ENCODE measurements around the gene TMEM179.
A peak's percentile ranks its signal among the peaks of the same experiment; 100 is the strongest.

TMEM179 gene

GRCh38 chr14:104567141-104567956, 37.2 kb downstream of the TMEM179 start:
- no peak for DNase-seq

DNA sequence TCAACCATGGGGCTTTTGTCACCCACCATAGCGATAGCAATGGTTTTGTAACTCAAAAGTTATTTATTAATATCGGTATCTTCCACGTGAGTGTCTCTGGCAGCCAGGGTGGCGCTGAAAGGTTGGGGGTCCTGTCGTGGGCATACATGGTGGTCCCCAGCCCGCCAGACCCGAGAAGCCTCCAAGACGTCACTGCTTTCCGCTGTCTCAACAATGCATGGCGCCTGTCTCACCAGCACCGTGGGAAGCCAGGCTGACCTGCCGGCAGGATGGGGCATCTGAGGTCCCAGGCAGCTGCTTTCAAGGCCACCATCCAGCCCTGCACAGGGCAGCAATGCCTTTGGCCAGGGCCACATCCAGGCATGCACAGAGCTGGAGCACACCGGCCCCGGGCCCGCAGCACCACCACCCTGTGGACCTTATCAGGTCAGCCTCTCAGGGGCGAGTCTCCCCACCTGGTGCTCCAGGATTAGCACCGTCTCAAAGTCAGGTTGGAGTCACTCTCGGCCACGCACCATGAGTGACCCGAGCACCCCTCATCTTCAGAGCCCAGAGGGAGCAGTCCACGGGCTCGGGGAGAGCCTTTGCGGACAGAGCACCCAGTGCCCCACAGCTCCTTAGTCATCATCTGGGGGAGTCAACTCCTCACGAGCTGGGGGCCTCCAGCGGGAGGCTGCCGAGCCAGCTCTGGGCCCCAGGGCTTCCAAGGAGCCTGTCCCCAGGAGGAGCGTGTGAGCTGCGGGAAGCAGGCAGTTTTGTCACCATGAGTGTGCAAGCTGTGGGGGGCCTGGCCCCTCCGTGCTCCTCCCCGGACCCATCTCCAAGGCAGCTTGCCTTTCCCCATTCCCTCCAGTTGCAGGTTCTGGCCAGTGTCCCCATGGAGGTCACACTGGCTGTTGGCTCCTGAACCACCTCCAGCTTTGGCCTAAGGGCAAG, 39.6 kb downstream of the TMEM179 start:
- no peak for DNase-seq

DNA sequence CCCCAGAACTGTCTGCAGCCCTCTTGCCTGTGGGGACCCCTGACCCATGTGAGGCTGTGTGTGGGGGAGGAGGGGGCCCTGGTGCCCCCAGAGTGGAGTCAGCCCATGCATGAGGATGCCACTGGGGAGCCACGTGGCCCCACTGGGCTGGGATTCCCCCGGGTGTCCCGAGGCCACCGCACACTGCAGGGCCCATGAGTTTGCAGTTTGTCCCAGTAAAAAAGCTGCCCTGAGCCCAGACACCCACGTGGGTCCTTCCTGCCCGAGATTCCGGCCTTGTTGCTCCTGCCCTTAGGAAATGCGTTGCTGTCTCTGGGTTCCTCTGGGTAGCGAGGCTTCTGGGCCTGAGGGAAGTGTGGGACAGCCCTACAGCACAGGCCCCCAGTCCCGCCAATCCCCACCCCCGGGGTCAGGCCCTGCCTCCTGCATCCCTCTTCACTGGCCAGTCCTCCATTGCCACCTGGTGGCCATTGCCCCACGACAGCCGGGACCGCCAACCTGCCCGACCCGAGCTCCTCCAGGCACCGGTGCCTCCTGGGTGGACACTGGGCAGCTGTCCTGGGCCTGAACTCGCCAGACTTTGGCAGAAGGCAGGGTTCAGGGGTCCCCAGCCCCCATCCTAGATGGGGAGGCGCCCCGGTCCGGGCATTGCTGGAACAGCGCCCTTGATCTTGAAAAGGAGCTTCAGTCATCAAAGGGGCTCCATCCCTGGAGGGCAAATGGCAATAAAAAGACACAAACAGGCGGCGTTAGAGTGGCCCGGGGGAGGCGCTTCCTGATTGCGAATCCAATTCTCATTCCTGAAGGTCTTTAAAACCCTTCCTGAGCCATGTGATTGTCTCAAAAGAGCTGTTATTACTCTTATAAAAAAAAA, 40.6 kb downstream of the TMEM179 start:
- peak; percentile 65 for DNase-seq

DNA sequence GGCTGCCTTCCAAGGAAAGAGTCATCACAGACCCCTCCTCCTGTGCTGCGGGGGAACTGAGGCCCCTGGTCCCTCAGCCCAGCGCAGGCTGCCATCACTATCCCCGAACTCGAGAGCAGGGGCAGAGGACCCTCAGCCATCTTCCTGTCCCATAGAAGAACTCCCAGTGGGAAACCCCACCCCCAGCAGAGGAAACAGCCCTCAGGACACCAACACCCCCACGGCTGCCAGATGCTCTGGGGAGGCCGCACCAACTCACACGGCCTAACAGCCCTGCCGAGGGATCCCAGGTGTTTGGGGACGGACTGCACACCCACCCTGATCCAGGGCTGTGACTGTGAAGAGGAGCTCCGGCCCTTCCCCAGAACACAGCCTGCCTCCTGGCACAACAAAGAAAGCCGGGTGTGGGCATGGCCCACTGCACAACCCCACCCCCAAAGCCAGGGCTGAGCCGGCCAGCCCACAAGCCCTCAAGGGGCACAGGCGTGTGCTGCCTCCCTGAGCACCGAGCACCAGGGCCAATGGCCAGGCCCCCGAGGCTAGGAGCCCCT, 41.3 kb downstream of the TMEM179 start:
- no peak for DNase-seq

DNA sequence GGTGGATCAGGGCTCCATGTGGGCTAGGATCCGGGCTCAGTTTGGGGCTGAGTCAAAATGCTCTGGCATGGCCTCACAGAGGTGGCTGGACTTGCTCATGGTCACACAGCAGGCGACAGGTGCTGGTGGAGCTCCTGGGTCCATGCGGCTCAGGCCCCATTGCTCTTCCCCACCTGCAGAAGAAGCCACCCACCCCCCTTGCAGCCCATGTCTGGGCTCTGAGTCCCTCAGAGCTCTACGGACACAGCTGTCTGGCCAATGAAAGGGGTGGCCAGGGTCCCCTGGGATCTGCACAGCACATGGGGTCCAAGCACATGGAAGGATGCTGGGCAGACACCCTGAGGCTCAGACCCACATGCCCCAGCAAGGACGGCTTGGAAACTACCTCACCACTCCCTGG, 42.0 kb downstream of the TMEM179 start:
- no peak for DNase-seq

DNA sequence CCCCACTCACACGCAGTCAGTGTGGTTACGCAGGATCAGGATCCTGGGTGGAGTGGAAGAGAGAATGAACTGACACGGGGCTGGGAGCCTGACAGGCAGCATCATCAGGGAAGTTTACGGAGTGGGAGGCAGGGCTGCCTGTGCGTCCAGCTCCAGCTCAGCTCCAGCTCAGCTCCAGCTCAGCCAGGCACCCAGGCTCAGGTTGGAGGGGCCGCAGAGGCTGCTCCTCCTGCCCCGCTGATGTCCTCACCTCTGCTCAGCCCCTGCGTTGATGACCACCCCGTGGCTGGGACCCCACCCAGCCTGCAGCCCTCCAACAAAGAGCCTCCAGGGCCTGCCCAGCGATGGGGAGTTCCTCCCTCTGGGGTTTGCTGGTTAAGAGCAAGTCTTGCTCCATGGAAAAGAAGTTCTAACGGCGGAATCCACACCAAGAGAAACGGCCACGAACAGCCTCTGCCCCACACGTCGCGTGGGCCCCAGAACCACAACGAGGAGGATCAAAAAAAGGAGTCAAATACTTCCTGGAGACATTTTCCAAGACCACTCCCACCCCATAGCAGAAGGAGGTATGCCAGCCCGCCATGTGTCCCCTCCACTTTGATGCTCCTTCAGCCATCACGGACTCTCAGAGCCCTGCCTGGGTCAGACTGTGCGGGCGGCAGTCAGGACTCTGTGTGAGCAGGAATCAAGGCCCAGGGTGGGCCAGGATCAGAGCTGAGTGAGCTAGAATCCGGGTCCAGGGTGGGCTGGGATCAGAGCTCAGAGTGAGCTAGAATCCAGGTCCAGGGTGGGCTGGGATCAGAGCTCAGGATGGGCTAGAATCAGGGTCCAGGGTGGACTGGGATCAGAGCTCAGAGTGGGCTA, 42.7 kb downstream of the TMEM179 start:
- DNase-seq = no peak

GRCh38 chr14:104561124-104561557, 43.4 kb downstream of the TMEM179 start:
- DNase-seq = no peak

GRCh38 chr14:104560586-104560945, 44.0 kb downstream of the TMEM179 start:
- DNase-seq = no peak

DNA sequence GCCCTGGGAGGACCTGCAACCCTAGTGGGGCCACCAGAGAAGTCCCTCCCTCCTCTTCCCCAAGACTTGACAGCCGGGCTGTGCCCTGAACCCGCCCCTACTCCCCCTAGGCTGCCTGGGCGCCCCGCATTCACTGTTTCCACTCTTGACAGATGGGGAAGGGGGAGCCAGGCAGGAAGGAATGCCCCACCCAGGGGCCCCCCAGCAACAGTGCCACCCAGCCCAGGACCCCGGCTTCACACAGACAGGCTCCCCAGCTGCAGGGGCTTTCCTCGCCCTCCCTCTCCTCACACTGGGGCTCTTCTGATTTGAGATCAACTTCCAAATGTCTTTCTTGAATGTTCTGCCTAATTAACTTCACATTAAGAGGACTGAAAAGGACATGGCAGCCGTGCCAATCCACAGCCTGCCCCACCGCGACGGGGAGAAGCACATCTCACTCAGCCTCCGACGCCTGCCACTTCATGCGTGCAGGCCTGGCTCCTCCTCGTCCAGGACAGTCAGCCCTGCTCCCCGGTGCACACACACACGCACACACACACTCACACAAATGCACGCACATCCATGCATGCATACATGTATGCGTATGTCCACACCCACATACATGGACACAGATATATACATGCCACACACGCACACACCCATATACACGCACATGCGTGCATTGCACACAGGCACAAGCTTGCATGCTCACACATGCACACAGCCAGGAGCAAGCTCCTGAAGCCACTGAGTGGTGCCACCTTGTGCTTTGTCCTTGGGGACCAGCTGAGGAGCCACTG, 44.6 kb downstream of the TMEM179 start:
- DNase-seq = no peak

DNA sequence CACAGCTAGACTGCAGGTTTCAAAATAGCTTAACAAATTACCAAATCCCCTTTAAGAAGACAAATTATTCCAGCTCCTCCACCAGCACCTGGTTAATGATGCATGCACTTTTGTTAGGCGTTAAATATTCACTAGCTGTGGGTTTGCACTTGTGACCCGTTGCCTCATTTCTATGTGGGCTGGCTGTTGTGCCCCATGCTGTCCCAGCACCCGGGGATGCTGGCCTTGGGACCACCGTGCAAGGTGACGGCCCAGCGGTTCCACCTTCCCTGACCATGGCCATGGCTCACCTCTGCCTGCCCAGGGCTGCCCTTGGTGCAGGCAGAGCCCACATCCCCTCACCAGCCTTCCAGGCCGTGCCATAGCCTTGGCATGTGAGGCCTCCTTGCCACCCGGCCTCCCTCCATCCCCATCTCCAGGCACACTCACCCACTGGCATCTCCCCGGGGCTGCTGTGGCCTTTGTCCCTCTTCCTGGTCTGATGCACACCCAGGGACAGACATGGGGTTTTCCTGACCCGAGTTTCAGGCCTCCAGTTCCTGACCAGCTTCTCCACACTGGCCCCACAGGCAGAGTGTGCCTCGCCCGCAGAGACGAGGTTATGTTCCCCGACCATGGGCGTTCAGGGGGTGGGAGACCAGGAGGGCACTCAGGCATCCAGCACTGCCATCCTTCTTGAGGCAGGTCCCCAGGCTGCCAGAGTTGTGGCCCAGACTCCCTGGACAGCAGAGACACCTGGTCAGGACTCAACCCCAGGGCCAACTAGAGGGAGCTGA, 45.4 kb downstream of the TMEM179 start:
- no peak for DNase-seq

DNA sequence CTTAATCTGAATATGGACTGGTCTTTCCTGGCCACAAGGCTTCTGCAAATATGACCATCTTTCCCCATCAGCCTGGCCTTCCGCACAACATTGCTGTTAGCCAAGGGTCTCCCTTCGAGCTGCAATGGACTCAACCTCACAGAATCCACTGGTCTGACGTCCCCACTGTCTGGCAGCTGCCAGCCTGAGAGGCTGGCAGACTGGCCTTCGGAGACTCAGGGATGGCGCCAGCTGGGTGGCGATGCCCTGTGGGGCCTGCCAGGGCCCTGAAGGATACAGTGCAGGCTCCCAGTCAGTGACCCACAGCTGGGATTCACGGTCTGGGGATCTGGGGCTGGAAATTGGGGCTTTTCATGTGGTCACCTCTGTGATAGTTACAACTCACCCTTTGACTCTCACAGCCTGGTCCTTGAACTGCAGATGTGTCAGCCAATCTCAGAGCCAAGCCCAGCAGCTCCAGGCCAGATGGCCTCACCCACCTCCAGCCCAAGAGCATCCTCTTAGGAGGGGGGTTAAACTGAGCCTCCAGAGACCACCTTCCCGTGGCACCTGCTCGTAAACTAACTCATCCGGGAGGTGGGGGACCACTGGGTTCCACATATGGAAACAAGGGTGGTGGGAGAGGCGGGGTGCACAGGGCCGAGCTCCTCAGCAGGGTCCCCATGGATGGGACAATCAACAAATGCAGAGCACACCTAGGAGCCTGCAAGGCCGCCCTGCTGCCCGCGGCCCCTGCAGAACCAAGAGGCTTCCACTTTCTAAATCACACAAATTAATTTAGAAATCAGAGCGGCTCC, 46.1 kb downstream of the TMEM179 start:
- DNase-seq = no peak

DNA sequence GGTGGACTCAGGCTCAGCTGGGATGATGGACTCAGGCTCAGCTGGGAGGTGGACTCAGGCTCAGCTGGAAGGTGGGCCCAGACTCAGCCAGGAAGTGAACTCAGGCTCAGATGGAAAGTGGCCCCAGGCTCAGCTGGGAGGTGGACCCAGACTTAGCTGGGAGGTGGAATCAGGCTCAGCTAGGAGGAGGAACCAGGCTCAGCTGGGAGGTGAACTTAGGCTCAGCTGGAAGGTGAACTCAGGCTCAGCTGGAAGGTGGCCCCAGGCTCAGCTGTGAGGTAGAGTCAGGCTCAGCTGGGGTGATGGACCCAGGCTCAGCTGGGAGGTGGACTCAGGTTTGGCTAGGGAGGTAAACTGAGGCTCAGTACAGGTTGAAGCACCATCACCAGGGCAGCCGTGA, 46.8 kb downstream of the TMEM179 start:
- no peak for DNase-seq

- no peak for DNase-seq
Measured at GRCh38 chr14:104557086-104557485, 47.5 kb downstream of the TMEM179 start.

DNA sequence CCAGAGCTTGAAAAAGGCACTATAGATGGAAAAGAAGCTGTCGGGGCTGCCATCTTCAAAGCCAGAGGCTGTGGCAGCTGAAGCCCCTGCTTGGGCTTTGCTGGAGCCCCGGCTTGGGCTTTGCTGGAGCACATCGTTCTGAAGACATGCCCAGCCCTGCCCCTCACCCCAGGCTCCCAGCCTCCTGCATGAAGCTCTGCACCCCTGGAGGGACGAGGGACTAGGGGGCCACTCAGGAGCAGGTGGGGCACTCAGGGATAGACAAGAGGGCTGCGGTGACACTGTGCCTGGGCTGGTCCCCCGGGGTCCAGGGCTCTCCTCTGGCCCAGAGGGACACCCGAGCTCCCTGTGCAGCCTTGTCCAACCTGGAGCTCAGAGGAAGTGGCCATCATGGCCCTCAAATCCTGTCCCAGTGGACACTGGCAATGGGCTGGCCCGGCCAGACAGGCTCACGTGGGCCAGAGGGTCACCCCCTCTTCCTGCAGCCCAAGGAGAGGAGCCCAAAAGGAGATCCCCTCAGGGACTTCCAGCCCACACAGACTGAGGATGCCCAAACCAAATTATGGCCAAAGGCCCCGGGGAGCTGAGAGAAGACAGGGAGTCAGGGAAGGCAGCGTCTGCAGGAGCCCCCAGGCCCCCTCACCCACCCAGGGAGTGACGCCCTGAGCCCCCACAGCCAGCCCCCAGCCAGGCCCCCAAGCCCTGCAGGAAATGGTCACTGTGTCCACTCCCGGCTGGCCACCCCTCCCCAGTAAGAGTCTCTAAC, 48.1 kb downstream of the TMEM179 start:
- DNase-seq = no peak

DNA sequence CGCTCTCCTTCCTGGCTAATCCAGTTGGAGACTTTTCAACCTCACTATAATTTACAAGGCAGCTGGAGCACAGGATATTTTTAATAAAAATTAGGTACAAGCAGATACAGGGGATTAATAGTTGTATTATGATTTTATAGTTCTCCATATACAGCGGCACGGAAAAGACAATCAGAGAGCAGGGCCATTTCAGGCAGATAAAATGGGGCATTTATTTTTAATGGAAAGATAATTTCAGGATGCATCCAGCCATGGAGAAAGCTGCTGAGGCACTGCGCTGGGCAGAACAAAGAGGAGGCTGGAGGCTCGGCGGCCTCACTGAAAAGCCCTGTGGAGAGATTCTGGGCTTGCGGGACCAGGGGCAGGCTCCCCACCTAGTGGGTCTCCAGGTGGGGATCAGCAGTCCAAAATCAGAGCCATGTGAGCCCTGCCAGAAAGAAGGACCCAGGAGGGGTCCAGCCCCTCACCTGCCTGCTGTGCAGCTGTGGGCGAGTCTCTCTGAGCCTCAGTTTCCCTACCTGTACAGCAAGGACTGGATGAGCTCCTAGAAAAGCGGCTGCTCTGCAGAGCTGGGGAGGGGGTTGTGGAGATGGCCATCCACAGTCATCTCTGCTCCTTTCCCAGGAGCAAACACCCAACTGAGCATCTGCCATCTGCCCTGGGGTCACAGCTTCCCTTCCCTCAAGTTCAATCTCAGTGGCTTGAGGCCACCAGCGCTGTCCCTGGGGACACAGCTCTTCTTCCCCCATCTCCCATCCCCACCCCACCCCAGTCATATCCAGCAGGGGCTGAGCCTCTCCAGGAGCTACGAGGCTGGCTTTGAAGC, 48.9 kb downstream of the TMEM179 start:
- no peak for DNase-seq

DNA sequence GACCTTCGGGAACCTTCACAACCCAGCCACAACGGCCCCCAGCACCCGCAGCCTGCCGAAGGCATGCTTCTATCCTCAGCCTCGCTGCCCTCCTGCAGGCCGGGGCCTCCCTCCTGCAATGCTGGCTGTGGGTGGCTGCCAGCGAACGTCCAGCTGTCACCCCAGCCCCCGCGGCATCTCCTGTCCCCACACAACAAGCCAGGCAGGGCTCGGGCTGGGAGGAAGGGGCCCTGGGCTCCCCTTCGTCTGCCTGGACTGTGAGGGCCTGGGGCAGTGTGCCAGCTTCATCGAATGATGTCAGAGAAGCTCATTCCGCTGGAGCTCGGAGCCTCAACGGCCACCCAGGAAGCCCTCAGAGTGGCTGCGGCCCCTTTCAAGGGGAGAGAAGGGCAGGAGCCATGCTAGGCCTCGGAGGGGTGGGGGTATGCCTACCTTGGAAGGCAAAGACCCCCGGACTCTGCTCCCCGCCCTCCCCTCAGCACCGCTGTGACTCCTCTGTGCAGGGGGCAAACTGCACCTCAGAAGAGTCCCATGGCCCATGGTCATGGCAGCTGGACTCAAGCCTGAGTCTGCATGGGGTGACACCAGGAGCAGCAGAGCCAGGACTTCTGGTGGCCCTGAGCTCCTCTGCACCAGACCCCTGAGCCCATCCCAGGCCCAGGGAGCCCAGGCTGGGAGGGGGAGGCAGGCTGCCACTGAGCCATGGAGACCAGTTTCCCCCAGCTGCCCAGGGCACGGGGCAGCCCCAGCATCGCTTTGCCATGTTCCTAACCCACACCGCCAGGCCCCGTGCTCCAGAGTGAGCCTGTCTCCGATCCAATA, 49.8 kb downstream of the TMEM179 start:
- DNase-seq = no peak

All from activated gamma-delta T cell treated with Interleukin-2 at 50 U/mL for 16 hours (primary cell).